Activated CD4-positive, CD25-positive, alpha-beta regulatory T cell treated with anti-CD3 and anti-CD28 coated beads, Interleukin-2, amount 50 U/mL, for 24 hours (primary cell): ENCODE measurements around the gene LRRC74B.
"Not testable (repeated sequence)": the region's sequence is repeated elsewhere in the genome, so short reads cannot be mapped to it uniquely, and the experiment has no call there.

Experiments
- ATAC-seq, 2 donors: fragments of 150-1000 bp; cut with Tn5 transposase; one replicate each; pipeline ENCODE4 v1.10.0; 2021; ENCODE audit warnings: mild to moderate bottlenecking in 1 of 2, moderate library complexity in 1 of 2

The LRRC74B gene

GRCh38 chr22:21032868-21033688 lies 12.7 kb upstream of the LRRC74B start:
- no peak for ATAC-seq

- ATAC-seq: peak in 1 of 2 donors; percentile 36
Observed at GRCh38 chr22:21033895-21034294, 11.9 kb upstream of the LRRC74B start.

- ATAC-seq: no peak
Observed at GRCh38 chr22:21034989-21035388, 10.8 kb upstream of the LRRC74B start.

GRCh38 chr22:21038405-21038804 lies 7.3 kb upstream of the LRRC74B start:
- no peak for ATAC-seq

- ATAC-seq: not testable (repeated sequence)
Observed at GRCh38 chr22:21039158-21039557, 6.6 kb upstream of the LRRC74B start.

- ATAC-seq: no peak
Observed at GRCh38 chr22:21041937-21042336, 3.8 kb upstream of the LRRC74B start.

- no peak for ATAC-seq
Observed at GRCh38 chr22:21042978-21043859, 2.5 kb upstream of the LRRC74B start.

GRCh38 chr22:21043860-21044535 lies 1.7 kb upstream of the LRRC74B start:
- no peak for ATAC-seq

GRCh38 chr22:21044931-21045584 lies 688 bp upstream of the LRRC74B start:
- no peak for ATAC-seq

- ATAC-seq: no peak
Observed at GRCh38 chr22:21047035-21047661, 1.4 kb downstream of the LRRC74B start.

- no peak for ATAC-seq
Observed at GRCh38 chr22:21047730-21048129, 2.0 kb downstream of the LRRC74B start.

- not testable (repeated sequence) for ATAC-seq
Observed at GRCh38 chr22:21048448-21048847, 2.7 kb downstream of the LRRC74B start.

GRCh38 chr22:21048965-21049364 lies 3.2 kb downstream of the LRRC74B start:
- ATAC-seq: not testable (repeated sequence)

- no peak for ATAC-seq
Observed at GRCh38 chr22:21051145-21051830, 5.5 kb downstream of the LRRC74B start.

- no peak for ATAC-seq
Observed at GRCh38 chr22:21051831-21052400, 6.2 kb downstream of the LRRC74B start.

GRCh38 chr22:21052715-21053459 lies 7.1 kb downstream of the LRRC74B start:
- ATAC-seq: no peak

- no peak for ATAC-seq
Observed at GRCh38 chr22:21054046-21054713, 8.4 kb downstream of the LRRC74B start.

- ATAC-seq: no peak
Observed at GRCh38 chr22:21054714-21055563, 9.2 kb downstream of the LRRC74B start.

GRCh38 chr22:21055564-21055834 lies 9.8 kb downstream of the LRRC74B start:
- no peak for ATAC-seq
